HEK293 (cell line): ENCODE measurements around the gene RBP2.

Experiments
- CTCF ChIA-PET: fragments of 350-600 bp; formaldehyde crosslinking; extraction: SDS; loops from one replicate; lab custom pipeline; 2021; ENCODE audit warnings: antibody characterized with exemption; lab: Yijun Ruan, JAX
- POLR2A ChIA-PET: fragments of 300-600 bp; formaldehyde crosslinking; extraction: SDS; loops from one replicate; lab custom pipeline; 2020; ENCODE audit warnings: antibody characterized with exemption, inconsistent platforms; lab: Yijun Ruan, JAX
- H3K27ac ChIP-seq: fragments of 200-500 bp; sonication (Bioruptor generic); 2 replicates; pipeline ENCODE4 v1.5.1; 2014; ENCODE audit warnings: low read depth, low read length, control low read depth, inconsistent platforms; ENCODE audit errors: extremely low read depth
- H3K36me3 ChIP-seq, 2 experiments: fragments of 200-500 bp in 1 of 2; sonication (Bioruptor generic) in 1 of 2; 1 replicate in 1 of 2; 2 replicates in 1 of 2; pipeline ENCODE4 v1.5.1; 2014 to 2017; ENCODE audit warnings: inconsistent platforms in 2 of 2, low read length in 2 of 2; ENCODE audit not compliant: control insufficient read depth in 2 of 2, insufficient read depth in 1 of 2
- H3K4me1 ChIP-seq: fragments of 200-500 bp; sonication (Bioruptor generic); 2 replicates; pipeline ENCODE4 v1.5.1; 2014; ENCODE audit warnings: mild to moderate bottlenecking, low read length, inconsistent platforms; ENCODE audit not compliant: control insufficient read depth, insufficient read depth
- H3K4me3 ChIP-seq: 2 replicates; pipeline ENCODE4 v1.5.1; 2011; ENCODE audit warnings: low read depth, mild to moderate bottlenecking, control low read depth, low read length, moderate library complexity
- H3K9me3 ChIP-seq: fragments of 200-500 bp; sonication (Bioruptor generic); 2 replicates; pipeline ENCODE4 v1.5.1; 2014; ENCODE audit warnings: low read depth, low read length, inconsistent platforms; ENCODE audit not compliant: control insufficient read depth, insufficient read depth
- EGR2 ChIP-seq: fragments of 450-650 bp; formaldehyde crosslinking; IDR thresholded peaks from 2 replicates; pipeline ENCODE4 v1.5.1; 2016; ENCODE audit warnings: low read depth, missing biosample characterization, missing genetic modification characterization
- MZF1 ChIP-seq: fragments of 450-650 bp; formaldehyde crosslinking; IDR thresholded peaks from 2 replicates; pipeline ENCODE4 v1.5.1; 2017; ENCODE audit warnings: missing biosample characterization, missing genetic modification characterization, borderline replicate concordance
- PBX3 ChIP-seq: sonication (generic); formaldehyde crosslinking; IDR thresholded peaks from 2 replicates; pipeline ENCODE4 v1.8.1; 2022; ENCODE audit warnings: mild to moderate bottlenecking, moderate library complexity, missing genetic modification reagents
- RBAK ChIP-seq: fragments of 450-650 bp; formaldehyde crosslinking; IDR thresholded peaks from 2 replicates; pipeline ENCODE4 v1.5.1; 2016; ENCODE audit warnings: missing biosample characterization, missing genetic modification characterization
- SALL2 ChIP-seq: fragments of 450-650 bp; formaldehyde crosslinking; IDR thresholded peaks from 2 replicates; pipeline ENCODE4 v1.5.0; 2017; ENCODE audit warnings: missing biosample characterization, mild to moderate bottlenecking, missing genetic modification characterization, borderline replicate concordance
- SCRT2 ChIP-seq: fragments of 450-650 bp; formaldehyde crosslinking; IDR thresholded peaks from 2 replicates; pipeline ENCODE4 v1.5.1; 2016; ENCODE audit warnings: missing biosample characterization, missing genetic modification characterization
- TSHZ1 ChIP-seq: fragments of 450-650 bp; formaldehyde crosslinking; IDR thresholded peaks from 2 replicates; pipeline ENCODE4 v1.5.1; 2016; ENCODE audit warnings: missing biosample characterization, missing genetic modification characterization, borderline replicate concordance
- YY1 ChIP-seq: fragments of 450-650 bp; formaldehyde crosslinking; IDR thresholded peaks from 2 replicates; pipeline ENCODE4 v1.5.1; 2018; ENCODE audit warnings: missing biosample characterization, missing genetic modification characterization
- ZBTB44 ChIP-seq: fragments of 450-650 bp; IDR thresholded peaks from 2 replicates; pipeline ENCODE4 v1.5.1; 2018; ENCODE audit warnings: missing biosample characterization, mild to moderate bottlenecking, missing genetic modification characterization
- ZNF112 ChIP-seq: fragments of 450-650 bp; formaldehyde crosslinking; IDR thresholded peaks from 2 replicates; pipeline ENCODE4 v1.5.0; 2017; ENCODE audit warnings: missing biosample characterization, missing genetic modification characterization
- ZNF214 ChIP-seq: fragments of 450-650 bp; formaldehyde crosslinking; IDR thresholded peaks from 2 replicates; pipeline ENCODE4 v1.5.1; 2017; ENCODE audit warnings: missing biosample characterization, mild to moderate bottlenecking, missing genetic modification characterization, borderline replicate concordance
- ZNF24 ChIP-seq: fragments of 450-650 bp; formaldehyde crosslinking; IDR thresholded peaks from 2 replicates; pipeline ENCODE4 v1.5.1; 2016; ENCODE audit warnings: missing biosample characterization, missing genetic modification characterization
- ZNF311 ChIP-seq: fragments of 450-650 bp; formaldehyde crosslinking; IDR thresholded peaks from 2 replicates; pipeline ENCODE4 v1.5.1; 2017; ENCODE audit warnings: missing biosample characterization, missing genetic modification characterization, borderline replicate concordance
- ZNF473 ChIP-seq: fragments of 450-650 bp; formaldehyde crosslinking; IDR thresholded peaks from 2 replicates; pipeline ENCODE4 v1.5.1; 2017; ENCODE audit warnings: missing biosample characterization, missing genetic modification characterization
- ZNF521 ChIP-seq: fragments of 450-650 bp; formaldehyde crosslinking; IDR thresholded peaks from 2 replicates; pipeline ENCODE4 v1.5.1; 2017; ENCODE audit warnings: missing biosample characterization, mild to moderate bottlenecking, missing genetic modification characterization
- ZNF549 ChIP-seq: fragments of 450-650 bp; IDR thresholded peaks from 2 replicates; pipeline ENCODE4 v1.5.1; 2018; ENCODE audit warnings: missing biosample characterization, missing genetic modification characterization, mild to moderate bottlenecking, inconsistent platforms, moderate library complexity
- ZNF571 ChIP-seq: fragments of 450-650 bp; formaldehyde crosslinking; IDR thresholded peaks from 2 replicates; pipeline ENCODE4 v1.5.0; 2017; ENCODE audit warnings: missing biosample characterization, missing genetic modification characterization
- ZNF621 ChIP-seq: fragments of 450-650 bp; formaldehyde crosslinking; IDR thresholded peaks from 2 replicates; pipeline ENCODE4 v1.5.1; 2017; ENCODE audit warnings: missing biosample characterization, missing genetic modification characterization
- ZNF626 ChIP-seq: fragments of 450-650 bp; sonication (Bioruptor Pico); formaldehyde crosslinking; IDR thresholded peaks from 2 replicates; pipeline ENCODE4 v1.5.1; 2018; ENCODE audit warnings: missing biosample characterization, missing genetic modification characterization, inconsistent platforms
- ZNF645 ChIP-seq: fragments of 450-650 bp; formaldehyde crosslinking; IDR thresholded peaks from 2 replicates; pipeline ENCODE4; 2016; ENCODE audit warnings: missing biosample characterization, missing genetic modification characterization
- ZNF664 ChIP-seq: fragments of 450-650 bp; formaldehyde crosslinking; IDR thresholded peaks from 2 replicates; pipeline ENCODE4 v1.5.1; 2016; ENCODE audit warnings: missing biosample characterization, missing genetic modification characterization

RBP2 gene

DNA sequence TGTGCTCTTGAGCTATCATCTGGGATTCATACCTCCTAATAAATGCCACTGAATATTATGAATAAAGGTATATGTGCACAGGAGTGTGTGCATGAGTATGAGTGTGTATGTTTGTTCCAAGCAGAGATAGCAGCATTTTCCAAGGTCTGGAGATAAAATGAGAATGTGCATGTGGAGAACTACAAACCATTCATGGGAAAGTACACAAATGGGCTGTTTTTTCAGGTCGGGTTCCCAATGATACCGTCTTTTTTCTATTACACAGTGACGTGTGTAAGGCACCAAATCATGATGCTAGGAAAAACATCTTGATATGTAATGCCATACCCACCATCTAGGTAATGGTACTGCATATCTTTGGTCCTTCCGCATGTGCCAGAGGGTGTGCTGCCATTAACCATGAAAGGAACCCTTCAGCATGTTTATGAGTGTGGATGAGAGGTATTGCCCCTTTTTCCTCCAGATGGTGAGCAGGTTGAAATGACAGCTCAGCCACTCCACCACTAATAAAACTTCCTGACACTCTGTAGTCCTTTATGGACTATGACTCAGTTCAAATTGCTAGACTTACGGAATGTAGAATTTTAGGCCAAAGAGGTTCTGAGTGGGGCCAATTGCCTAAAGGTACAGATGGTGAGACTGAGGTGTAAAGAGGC, 50.4 kb downstream of the RBP2 start (continued):
- TF ChIP-seq PBX3 (CRISPR knock-in tag) (no peak), ZNF549 (no peak), ZNF24 (no peak), ZNF571 (no peak)

- no peak overlapping the region for H3K4me3 ChIP-seq
- no peak overlapping the region for H3K27ac ChIP-seq
- H3K4me1 ChIP-seq = no peaks in the 10 kb centered on the region
- ChIA-PET POLR2A (no interaction called here), CTCF (interaction anchor here (8.2 kb wide), 1 partner anchor 138 kb away, joined by 89 read pairs; no protein-coding TSS in a partner anchor)
- peaks cover 0 to 11% of the 10 kb centered on the region in 2 experiments; a peak in 1 of 3 replicates for H3K36me3 ChIP-seq
- no peaks in the 10 kb centered on the region for H3K9me3 ChIP-seq
- no peak for TF ChIP-seq MZF1 (tag by site-specific recombination)
- no peak for TF ChIP-seq SALL2 (tag by site-specific recombination)
- TF ChIP-seq ZNF571 = no peak
- TF ChIP-seq YY1 (tag by site-specific recombination) = no peak
- no peak for TF ChIP-seq ZNF621 (tag by site-specific recombination)
- TF ChIP-seq, all 188 proteins: peak for 0
These were observed 53.1 kb downstream of the RBP2 start for GRCh38 chr3:139423232-139423631.

GRCh38 chr3:139421460-139421859, 54.9 kb downstream of the RBP2 start:
- H3K27ac ChIP-seq = no peak overlapping the region
- CTCF ChIA-PET = interaction anchor here (8.2 kb wide), 1 partner anchor 140 kb away, joined by 89 read pairs; no protein-coding TSS in a partner anchor
- H3K36me3 ChIP-seq = peaks cover 0 to 11% of the 10 kb centered on the region in 2 experiments; a peak in 1 of 3 replicates
- TF ChIP-seq SCRT2 (peak; percentile 25; the same call in 1 of the 2 replicates), ZNF473 (tag by site-specific recombination) (no peak)
- POLR2A ChIA-PET = no interaction called here
- no peaks in the 10 kb centered on the region for H3K9me3 ChIP-seq
- H3K4me3 ChIP-seq = no peak overlapping the region
- H3K4me1 ChIP-seq = no peaks in the 10 kb centered on the region

- no peak overlapping the region for H3K4me3 ChIP-seq
- POLR2A ChIA-PET = no interaction called here
- H3K4me1 ChIP-seq = no peaks in the 10 kb centered on the region
- CTCF ChIA-PET = interaction anchor here (8.2 kb wide), 1 partner anchor 140 kb away, joined by 89 read pairs; no protein-coding TSS in a partner anchor
- no peaks in the 10 kb centered on the region for H3K9me3 ChIP-seq
- peaks cover 0 to 11% of the 10 kb centered on the region in 2 experiments; a peak in 1 of 3 replicates for H3K36me3 ChIP-seq
- H3K27ac ChIP-seq = no peak overlapping the region
- TF ChIP-seq RBAK = no peak
- TF ChIP-seq ZBTB44 (tag by site-specific recombination) = no peak
- TF ChIP-seq ZNF626 (tag by site-specific recombination) = no peak
- TF ChIP-seq ZNF645 (tag by site-specific recombination) = no peak
- no peak for TF ChIP-seq TSHZ1 (tag by site-specific recombination)
- no peak for TF ChIP-seq ZNF521
- no peak for TF ChIP-seq ZNF311 (tag by site-specific recombination)
- TF ChIP-seq EGR2 = no peak
- TF ChIP-seq ZNF664 (tag by site-specific recombination) = no peak
- no peak for TF ChIP-seq ZNF214 (tag by site-specific recombination)
- TF ChIP-seq ZNF112 (tag by site-specific recombination) = no peak
These were observed 55.3 kb downstream of the RBP2 start for GRCh38 chr3:139421040-139421439.
